HepG2 (cell line): Measurements from ENCODE around the gene NXN. TPM values are rescaled to one million over a fixed set of nuclear protein-coding genes. Genes with fewer than 3 reads are reported as not detected.

ENCODE experiments used
- EZH2 ChIP-seq: conservative IDR thresholded peaks from 2 replicates; pipeline ENCODE4 v1.6.1; 2012; ENCODE audit warnings: mild to moderate bottlenecking, low read depth, low read length, moderate library complexity
- GFI1 ChIP-seq: sonication (generic); formaldehyde crosslinking; IDR thresholded peaks from 2 replicates; pipeline ENCODE4 v1.5.0; 2020; ENCODE audit warnings: missing genetic modification reagents, mild to moderate bottlenecking, borderline replicate concordance
- GLI4 ChIP-seq: sonication (generic); formaldehyde crosslinking; IDR thresholded peaks from 2 replicates; pipeline ENCODE4 v1.5.1; 2020; ENCODE audit warnings: missing genetic modification reagents, mild to moderate bottlenecking, moderate library complexity, borderline replicate concordance
- IKZF5 ChIP-seq: IDR thresholded peaks from 2 replicates; pipeline ENCODE4 v1.6.1; 2018; ENCODE audit warnings: missing genetic modification reagents, mild to moderate bottlenecking, missing compliant biosample characterization
- NFAT5 ChIP-seq: sonication (generic); formaldehyde crosslinking; IDR thresholded peaks from 2 replicates; pipeline ENCODE4 v1.4.0; 2020; ENCODE audit warnings: missing genetic modification reagents
- NFKBIZ ChIP-seq: IDR thresholded peaks from 2 replicates; pipeline ENCODE4 v1.6.1; 2018; ENCODE audit warnings: missing genetic modification reagents, missing compliant biosample characterization
- NR2C2 ChIP-seq: sonication (generic); formaldehyde crosslinking; IDR thresholded peaks from 2 replicates; pipeline ENCODE4 v1.4.0; 2020; ENCODE audit warnings: missing genetic modification reagents, mild to moderate bottlenecking, moderate library complexity, borderline replicate concordance
- PAWR ChIP-seq: sonication (generic); formaldehyde crosslinking; IDR thresholded peaks from 2 replicates; pipeline ENCODE4 v1.4.0; 2020; ENCODE audit warnings: missing genetic modification reagents, mild to moderate bottlenecking, borderline replicate concordance
- PHF21A ChIP-seq: sonication (generic); formaldehyde crosslinking; IDR thresholded peaks from 2 replicates; pipeline ENCODE4 v1.5.0; 2020; ENCODE audit warnings: mild to moderate bottlenecking, missing genetic modification reagents
- RBAK ChIP-seq: sonication (generic); formaldehyde crosslinking; IDR thresholded peaks from 2 replicates; pipeline ENCODE4 v1.5.1; 2020; ENCODE audit warnings: mild to moderate bottlenecking, missing genetic modification reagents
- SNAI1 ChIP-seq: sonication (generic); formaldehyde crosslinking; IDR thresholded peaks from 2 replicates; pipeline ENCODE4 v1.5.0; 2020; ENCODE audit warnings: mild to moderate bottlenecking, missing genetic modification reagents, borderline replicate concordance
- SP4 ChIP-seq: sonication (generic); formaldehyde crosslinking; IDR thresholded peaks from 2 replicates; pipeline ENCODE4 v1.8.1; 2023; ENCODE audit warnings: mild to moderate bottlenecking, missing genetic modification reagents
- YEATS2 ChIP-seq: sonication (generic); formaldehyde crosslinking; IDR thresholded peaks from 2 replicates; pipeline ENCODE4 v1.4.0; 2020; ENCODE audit warnings: missing genetic modification reagents, borderline replicate concordance
- ZMAT5 ChIP-seq: sonication (generic); formaldehyde crosslinking; IDR thresholded peaks from 2 replicates; pipeline ENCODE4 v1.5.0; 2020; ENCODE audit warnings: mild to moderate bottlenecking, low read depth, missing genetic modification reagents, borderline replicate concordance
- ZNF234 ChIP-seq: sonication (generic); formaldehyde crosslinking; conservative IDR thresholded peaks from 2 replicates; pipeline ENCODE4 v1.5.1; 2020; ENCODE audit warnings: mild to moderate bottlenecking, missing genetic modification reagents
- ZNF3 ChIP-seq: IDR thresholded peaks from 2 replicates; pipeline ENCODE4 v1.7.0; 2017; ENCODE audit warnings: inconsistent platforms
- ZNF329 ChIP-seq: sonication (generic); formaldehyde crosslinking; IDR thresholded peaks from 2 replicates; pipeline ENCODE4 v1.9.0; 2021; ENCODE audit warnings: low read depth, mild to moderate bottlenecking, missing genetic modification reagents
- ZNF496 ChIP-seq: sonication (generic); formaldehyde crosslinking; IDR thresholded peaks from 2 replicates; pipeline ENCODE4 v1.8.1; 2023; ENCODE audit warnings: mild to moderate bottlenecking, moderate library complexity, missing genetic modification reagents; ENCODE audit not compliant: insufficient replicate concordance
- ZNF577 ChIP-seq: sonication (generic); formaldehyde crosslinking; IDR thresholded peaks from 2 replicates; pipeline ENCODE4 v1.4.0; 2020; ENCODE audit warnings: mild to moderate bottlenecking, low read depth, missing genetic modification reagents, borderline replicate concordance
- ZNF891 ChIP-seq: sonication (generic); formaldehyde crosslinking; IDR thresholded peaks from 2 replicates; pipeline ENCODE4 v1.5.0; 2020; ENCODE audit warnings: mild to moderate bottlenecking, missing genetic modification reagents
- polyA plus RNA-seq, 8 experiments: library from polyadenylated mRNA; depleted of rRNA in 3 of 8; stranded (reverse) in 7 of 8; unstranded in 1 of 8; fragments of >200 nt; fragmentation: Illumina TruSeq in 4 of 8; extraction: Trizol in 4 of 8; gene quantifications; 2 replicates each; pipeline versions ENCODE4 v1.2.1 to v1.2.3, GENCODE V29; 2011 to 2016; ENCODE audit warnings: low read depth in 4 of 8, missing spikeins in 1 of 8, mixed read lengths in 1 of 8; ENCODE audit not compliant: insufficient read depth in 1 of 8
- total RNA-seq, 5 experiments: library from RNA; depleted of rRNA; stranded (reverse); fragments of >200 nt; fragmentation: Illumina TruSeq; extraction: Trizol; gene quantifications; 2 replicates each; pipeline ENCODE4 v1.2.3, GENCODE V29; 2016; ENCODE audit warnings: low read depth in 1 of 5
- TF ChIP-seq, protein P1 (sequence below): sonication (generic); formaldehyde crosslinking; IDR thresholded peaks from 2 replicates; pipeline ENCODE4 v1.9.0; 2021; ENCODE audit warnings: missing genetic modification reagents, borderline replicate concordance
- TF ChIP-seq, protein P2 (sequence below): IDR thresholded peaks from 2 replicates; pipeline ENCODE4 v1.6.1; 2016; ENCODE audit warnings: low read depth, control low read depth

NXN gene
- total and polyA plus RNA-seq, 2 of the 13 experiments (the other 11 are each of a cell fraction or from before 2014, with no cell fraction given), result 22.2 to 24.3 TPM

DNA sequence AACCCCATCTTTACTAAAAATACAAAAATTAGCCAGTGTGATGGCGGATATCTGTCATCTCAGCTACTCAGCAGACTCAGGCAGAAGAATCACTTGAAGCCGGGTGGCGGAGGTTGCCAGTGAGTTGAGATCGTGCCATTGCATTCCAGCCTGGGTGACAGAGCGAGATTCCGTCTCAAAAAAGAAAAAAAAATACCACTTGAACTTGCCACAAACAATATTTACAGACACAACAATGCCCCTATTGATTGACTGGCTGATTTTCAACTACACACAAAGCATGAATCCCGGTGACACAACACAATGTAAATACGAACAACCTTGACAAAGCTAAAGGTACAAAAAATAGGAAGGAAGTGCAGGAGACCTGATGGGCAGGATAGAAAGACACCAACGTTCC lies 49.3 kb downstream of the NXN start (continued):
- TF ChIP-seq NR2C2 (CRISPR knock-in tag), result peak; percentile 62
- TF ChIP-seq EZH2, result no peak
- no peak for TF ChIP-seq ZMAT5 (CRISPR knock-in tag)
- TF ChIP-seq PAWR (CRISPR knock-in tag), result no peak
- TF ChIP-seq ZNF577 (CRISPR knock-in tag), result no peak
- TF ChIP-seq ZNF329 (CRISPR knock-in tag), result no peak
- TF ChIP-seq ZNF3, result no peak
- peak; percentile 92 for TF ChIP-seq GFI1 (CRISPR knock-in tag)
- TF ChIP-seq IKZF5 (CRISPR knock-in tag), result peak; percentile 94
- no peak for TF ChIP-seq SNAI1 (CRISPR knock-in tag)
- TF ChIP-seq ZNF234 (CRISPR knock-in tag), result no peak
- 0 out of 2 replicates have a peak, but pooled peaks have one; percentile 54 for TF ChIP-seq RBAK
- no peak for TF ChIP-seq ZNF891
- TF ChIP-seq YEATS2 (CRISPR knock-in tag), result peak; percentile 75; the same call in 1 of the 2 replicates
- peak; percentile 86 for TF ChIP-seq PHF21A (CRISPR knock-in tag)
- TF ChIP-seq ZNF496 (CRISPR knock-in tag), result no peak
- TF ChIP-seq GLI4, result no peak; the same call in 1 of the 2 replicates
- TF ChIP-seq SP4 (CRISPR knock-in tag), result no peak
- no peak for TF ChIP-seq NFAT5 (CRISPR knock-in tag)
- TF ChIP-seq, protein P1, sequence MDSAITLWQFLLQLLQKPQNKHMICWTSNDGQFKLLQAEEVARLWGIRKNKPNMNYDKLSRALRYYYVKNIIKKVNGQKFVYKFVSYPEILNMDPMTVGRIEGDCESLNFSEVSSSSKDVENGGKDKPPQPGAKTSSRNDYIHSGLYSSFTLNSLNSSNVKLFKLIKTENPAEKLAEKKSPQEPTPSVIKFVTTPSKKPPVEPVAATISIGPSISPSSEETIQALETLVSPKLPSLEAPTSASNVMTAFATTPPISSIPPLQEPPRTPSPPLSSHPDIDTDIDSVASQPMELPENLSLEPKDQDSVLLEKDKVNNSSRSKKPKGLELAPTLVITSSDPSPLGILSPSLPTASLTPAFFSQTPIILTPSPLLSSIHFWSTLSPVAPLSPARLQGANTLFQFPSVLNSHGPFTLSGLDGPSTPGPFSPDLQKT, result no peak
- TF ChIP-seq, protein P2, sequence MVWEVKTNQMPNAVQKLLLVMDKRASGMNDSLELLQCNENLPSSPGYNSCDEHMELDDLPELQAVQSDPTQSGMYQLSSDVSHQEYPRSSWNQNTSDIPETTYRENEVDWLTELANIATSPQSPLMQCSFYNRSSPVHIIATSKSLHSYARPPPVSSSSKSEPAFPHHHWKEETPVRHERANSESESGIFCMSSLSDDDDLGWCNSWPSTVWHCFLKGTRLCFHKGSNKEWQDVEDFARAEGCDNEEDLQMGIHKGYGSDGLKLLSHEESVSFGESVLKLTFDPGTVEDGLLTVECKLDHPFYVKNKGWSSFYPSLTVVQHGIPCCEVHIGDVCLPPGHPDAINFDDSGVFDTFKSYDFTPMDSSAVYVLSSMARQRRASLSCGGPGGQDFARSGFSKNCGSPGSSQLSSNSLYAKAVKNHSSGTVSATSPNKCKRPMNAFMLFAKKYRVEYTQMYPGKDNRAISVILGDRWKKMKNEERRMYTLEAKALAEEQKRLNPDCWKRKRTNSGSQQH, result peak; percentile 84; the same call in 1 of the 2 replicates
- TF ChIP-seq NFKBIZ, result peak; percentile 91
